ENCODE data around the gene ARSA. TPM values are rescaled to one million over a fixed set of nuclear protein-coding genes. Genes with fewer than 3 reads are reported as not detected.

Gene ARSA
- total RNA-seq, 1 experiment from 2014 or later: 10.3 TPM

DNA sequence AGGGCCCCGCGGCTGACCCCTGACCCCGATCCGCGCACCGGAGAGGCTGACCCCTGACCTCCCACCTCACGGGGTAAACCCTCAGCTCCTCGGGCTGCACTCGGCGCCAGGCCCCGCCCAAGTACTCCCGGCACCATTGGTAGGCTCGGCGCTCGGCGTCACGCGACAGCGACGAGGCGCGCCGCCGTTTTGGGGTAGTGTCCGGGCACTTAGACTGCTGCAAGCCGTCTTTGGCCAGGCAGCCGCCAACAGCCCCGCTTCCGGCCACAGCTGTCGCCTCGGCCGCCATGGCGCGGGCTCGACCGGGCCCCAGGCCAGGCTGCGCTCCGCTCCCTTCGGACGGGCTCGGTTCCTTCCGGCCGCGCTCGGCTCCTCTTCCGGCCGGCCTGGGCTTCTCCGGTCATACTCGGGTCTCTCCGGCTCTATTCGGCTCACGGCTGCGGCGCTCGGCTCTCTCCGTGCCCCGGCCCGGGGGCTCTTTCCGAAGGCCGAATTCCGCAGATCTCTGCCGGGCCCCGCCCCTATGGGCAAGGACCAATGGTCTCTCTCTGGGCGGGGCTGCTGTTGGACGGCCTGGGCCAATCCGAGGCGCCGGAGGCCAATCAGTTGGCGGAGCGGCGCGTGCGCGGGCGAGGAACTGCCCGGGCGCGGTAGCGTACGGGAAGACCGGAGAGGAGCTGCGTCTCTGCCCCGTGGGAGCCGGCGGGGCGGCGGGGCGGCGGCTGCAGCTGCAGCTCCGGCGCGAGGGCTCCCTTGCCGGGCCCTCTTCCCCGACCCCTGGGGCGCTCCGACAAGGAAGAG, 45.3 kb downstream of the ARSA start, which contains the start of gene CHKB:
CHKB (minus strand) TSS at position 357 of the 801 bp plus-strand sequence; CDS start at position 289, 68 bp downstream.
- Histone ChIP-seq H3K56ac (ENCODE audit: insufficient read length, low read depth, low read length) (no peak within 1 kb of the TSS), H3K27me3 (ENCODE audit: insufficient read depth, low read length) (no peaks in the 10 kb centered on the region), H4K5ac (ENCODE audit: insufficient read length, low read depth, low read length) (no peak within 1 kb of the TSS), H2BK12ac (ENCODE audit: insufficient read length, low read depth, low read length) (no peak within 1 kb of the TSS), H3K4me1 (ENCODE audit: insufficient read depth, low read length) (peaks cover 2% of the 10 kb centered on the region; the same call in 1 of the 2 replicates), H2BK120ac (ENCODE audit: low read depth, low read length, poor library complexity, severe bottlenecking) (no peak within 1 kb of the TSS), H2AK5ac (ENCODE audit: insufficient read length, low read length) (no peak within 1 kb of the TSS), H2BK20ac (ENCODE audit: low read depth, low read length, poor library complexity, severe bottlenecking) (no peak within 1 kb of the TSS), H3T11ph (ENCODE audit: low read length) (no peak within 1 kb of the TSS), H3K79me1 (ENCODE audit: insufficient read depth, low read depth, low read length, poor library complexity, severe bottlenecking) (peaks cover 4% of the 10 kb centered on the region), H3K79me2 (ENCODE audit: insufficient read depth, low read length) (no peaks in the 10 kb centered on the region), H3K9ac (ENCODE audit: extremely low read depth, insufficient read length, low read length) (peak within 1 kb of the TSS; percentile 75), H2AFZ (ENCODE audit: low read length) (no peak within 1 kb of the TSS), H2BK15ac (ENCODE audit: low read depth, low read length) (no peak within 1 kb of the TSS), H4K20me1 (ENCODE audit: control insufficient read depth, insufficient read depth, insufficient read length) (no peaks in the 10 kb centered on the region), H3K18ac (ENCODE audit: insufficient read length, low read depth, low read length) (peak within 1 kb of the TSS; percentile 99), H3K4ac (ENCODE audit: low read depth, low read length) (no peak within 1 kb of the TSS), H3K23me2 (ENCODE audit: insufficient read length, low read depth, low read length, poor library complexity, severe bottlenecking) (no peaks in the 10 kb centered on the region), H4K8ac (replicated peaks; ENCODE audit: insufficient read length, low read depth, low read length) (no peak within 1 kb of the TSS), H2BK5ac (ENCODE audit: insufficient read length, low read length) (no peak within 1 kb of the TSS), H3K9me3 (ENCODE audit: control insufficient read depth, low read depth, low read length) (no peaks in the 10 kb centered on the region), H3K4me2 (ENCODE audit: insufficient read depth, insufficient read length, low read length) (peak within 1 kb of the TSS; percentile 93), H3K23ac (ENCODE audit: insufficient read length, low read depth, low read length) (no peak within 1 kb of the TSS), H3K27ac (ENCODE audit: insufficient read length, low read depth, low read length) (no peak within 1 kb of the TSS), H4K91ac (ENCODE audit: insufficient read length, low read depth, low read length) (no peak within 1 kb of the TSS), H3K14ac (ENCODE audit: insufficient read depth, low read length) (peak within 1 kb of the TSS; percentile 97)
- Mint-ChIP-seq H3K27ac (peak within 1 kb of the TSS; percentile 85 to 90 (median 86); a peak in 5 of 7 replicates), H3K4me1 (peaks cover 14 to 23% of the 10 kb centered on the region in 2 experiments), H3K27me3 (ENCODE audit: low read depth) (peaks cover 6% of the 10 kb centered on the region), H3K4me3 (peak within 1 kb of the TSS; percentile 80 to 89), H3K36me3 (ENCODE audit: insufficient read depth in 1 of 3, low read depth in 3 of 3) (peaks cover 4 to 19% (median 14%) of the 10 kb centered on the region in 3 experiments; a peak in 6 of 7 replicates), H3K9me3 (no peaks in the 10 kb centered on the region)
- peak; percentile 98 for DNase-seq
- no CpG with 5 or more reads among the region's 96 CpGs for WGBS (ENCODE audit: extremely low coverage, insufficient read length, low lambda C conversion rate)
- TF ChIP-seq, protein P1, sequence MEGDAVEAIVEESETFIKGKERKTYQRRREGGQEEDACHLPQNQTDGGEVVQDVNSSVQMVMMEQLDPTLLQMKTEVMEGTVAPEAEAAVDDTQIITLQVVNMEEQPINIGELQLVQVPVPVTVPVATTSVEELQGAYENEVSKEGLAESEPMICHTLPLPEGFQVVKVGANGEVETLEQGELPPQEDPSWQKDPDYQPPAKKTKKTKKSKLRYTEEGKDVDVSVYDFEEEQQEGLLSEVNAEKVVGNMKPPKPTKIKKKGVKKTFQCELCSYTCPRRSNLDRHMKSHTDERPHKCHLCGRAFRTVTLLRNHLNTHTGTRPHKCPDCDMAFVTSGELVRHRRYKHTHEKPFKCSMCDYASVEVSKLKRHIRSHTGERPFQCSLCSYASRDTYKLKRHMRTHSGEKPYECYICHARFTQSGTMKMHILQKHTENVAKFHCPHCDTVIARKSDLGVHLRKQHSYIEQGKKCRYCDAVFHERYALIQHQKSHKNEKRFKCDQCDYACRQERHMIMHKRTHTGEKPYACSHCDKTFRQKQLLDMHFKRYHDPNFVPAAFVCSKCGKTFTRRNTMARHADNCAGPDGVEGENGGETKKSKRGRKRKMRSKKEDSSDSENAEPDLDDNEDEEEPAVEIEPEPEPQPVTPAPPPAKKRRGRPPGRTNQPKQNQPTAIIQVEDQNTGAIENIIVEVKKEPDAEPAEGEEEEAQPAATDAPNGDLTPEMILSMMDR (conservative IDR thresholded peaks at IDR 0.05): no peak

Measured in H9 (cell line).